OCI-LY1 (cell line): ENCODE data around the gene IFNAR2.
"Not testable (repeated sequence)": the region's sequence is repeated elsewhere in the genome, so short reads cannot be mapped to it uniquely, and the experiment has no call there.

Source experiments
- H2AFZ ChIP-seq: fragments of 200-600 bp; sonication (generic), shearing (Covaris generic); 2 replicates; pipeline ENCODE4 v1.6.0; 2014; ENCODE audit warnings: antibody characterized with exemption, mild to moderate bottlenecking, low read length
- H3F3A ChIP-seq: fragments of 200-600 bp; sonication (generic), shearing (Covaris generic); 2 replicates; pipeline ENCODE4 v1.6.0; 2014; ENCODE audit warnings: mild to moderate bottlenecking, antibody characterized with exemption, low read length, moderate library complexity; ENCODE audit not compliant: insufficient read depth
- H3K27ac ChIP-seq: fragments of 200-600 bp; sonication (generic); 2 replicates; pipeline ENCODE4 v1.5.1; 2014; ENCODE audit warnings: low read length, mixed run types, mild to moderate bottlenecking, low read depth; ENCODE audit not compliant: poor library complexity, severe bottlenecking
- H3K27me3 ChIP-seq: fragments of 200-600 bp; sonication (generic); 2 replicates; pipeline ENCODE4 v1.6.0; 2014; ENCODE audit warnings: antibody characterized with exemption, mild to moderate bottlenecking, low read length, moderate library complexity; ENCODE audit not compliant: insufficient read depth
- H3K36me3 ChIP-seq: fragments of 200-600 bp; sonication (generic); 2 replicates; pipeline ENCODE4 v1.6.1; 2014; ENCODE audit warnings: mild to moderate bottlenecking, antibody characterized with exemption, low read length, moderate library complexity, mixed read lengths; ENCODE audit not compliant: insufficient read depth
- H3K4me1 ChIP-seq: fragments of 200-600 bp; sonication (generic); 2 replicates; pipeline ENCODE4 v1.5.1; 2014; ENCODE audit warnings: mild to moderate bottlenecking, low read length, moderate library complexity; ENCODE audit not compliant: insufficient read depth, severe bottlenecking
- H3K4me2 ChIP-seq: fragments of 200-600 bp; sonication (generic), shearing (Covaris generic); 2 replicates; pipeline ENCODE4 v1.6.1; 2014; ENCODE audit warnings: low read length
- H3K4me3 ChIP-seq: fragments of 200-600 bp; sonication (generic); 2 replicates; pipeline ENCODE4 v1.5.1; 2014; ENCODE audit warnings: low read length, low read depth, mild to moderate bottlenecking, mixed read lengths; ENCODE audit not compliant: poor library complexity, severe bottlenecking
- H3K79me2 ChIP-seq: fragments of 200-600 bp; shearing (Covaris generic); 2 replicates; pipeline ENCODE4 v1.6.1; 2016; ENCODE audit warnings: mixed run types, low read length, mixed read lengths; ENCODE audit not compliant: insufficient read depth
- H3K9ac ChIP-seq: fragments of 200-600 bp; sonication (generic), shearing (Covaris generic); 2 replicates; pipeline ENCODE4 v1.6.1; 2014; ENCODE audit warnings: mild to moderate bottlenecking, low read length, mixed read lengths
- H3K9me2 ChIP-seq: fragments of 200-600 bp; sonication (generic), shearing (Covaris generic); 2 replicates; pipeline ENCODE4 v1.6.1; 2014; ENCODE audit warnings: low read depth, mild to moderate bottlenecking, low read length, mixed read lengths
- H3K9me3 ChIP-seq: fragments of 200-600 bp; shearing (Covaris generic); 2 replicates; pipeline ENCODE4 v1.6.1; 2014; ENCODE audit warnings: low read length, mixed read lengths
- H4K20me1 ChIP-seq: fragments of 200-600 bp; sonication (generic), shearing (Covaris generic); 2 replicates; pipeline ENCODE4 v1.6.0; 2016; ENCODE audit warnings: mild to moderate bottlenecking, low read length; ENCODE audit not compliant: insufficient read depth
- EZH2 ChIP-seq: fragments of 200-600 bp; sonication (generic), shearing (Covaris generic); IDR thresholded peaks from 2 replicates; pipeline ENCODE4 v1.8.0; 2017; ENCODE audit warnings: borderline replicate concordance, mixed run types, mild to moderate bottlenecking, antibody characterized with exemption, low read length, moderate library complexity, mixed read lengths
- TF ChIP-seq, protein P1 (sequence below): fragments of 200-600 bp; sonication (generic), shearing (Covaris generic); IDR thresholded peaks from 2 replicates; pipeline ENCODE4 v1.5.1; 2017; ENCODE audit warnings: mild to moderate bottlenecking, antibody characterized with exemption, low read length, moderate library complexity, mixed read lengths

The IFNAR2 gene

DNA sequence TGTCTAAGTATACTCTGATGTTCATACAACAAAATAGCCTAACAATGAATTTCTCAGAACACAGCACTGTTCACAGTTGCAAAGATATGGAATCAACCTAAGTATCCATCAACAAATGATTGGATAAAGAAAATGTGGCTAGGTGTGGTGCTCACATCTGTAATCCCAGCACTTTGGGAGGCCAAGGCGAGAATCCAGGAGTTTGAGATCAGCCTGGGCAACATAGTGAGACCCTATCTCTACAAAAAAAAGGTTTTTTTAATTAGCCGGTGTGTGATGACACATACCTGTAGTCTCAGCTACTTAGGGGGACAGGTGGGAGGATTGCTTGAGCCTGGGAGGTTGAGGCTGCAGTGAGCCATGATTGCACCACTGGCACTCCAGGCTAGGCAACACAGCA lies 10.7 kb downstream of the IFNAR2 start:
- Histone ChIP-seq H3K36me3 (peaks cover 80% of the 10 kb centered on the region), H3K9me3 (0 out of 2 replicates have a peak, but pooled peaks cover 2% of the 10 kb centered on the region), H3K9me2 (no peaks in the 10 kb centered on the region), H3K27me3 (no peaks in the 10 kb centered on the region), H2AFZ (no peak overlapping the region), H3F3A (no peaks in the 10 kb centered on the region), H3K79me2 (peaks cover 44% of the 10 kb centered on the region), H3K4me1 (peaks cover 45% of the 10 kb centered on the region), H3K9ac (no peak overlapping the region), H3K4me3 (no peak overlapping the region), H4K20me1 (no peaks in the 10 kb centered on the region), H3K4me2 (no peak overlapping the region), H3K27ac (no peak overlapping the region)
- no peak for TF ChIP-seq EZH2
- TF ChIP-seq, protein P1, sequence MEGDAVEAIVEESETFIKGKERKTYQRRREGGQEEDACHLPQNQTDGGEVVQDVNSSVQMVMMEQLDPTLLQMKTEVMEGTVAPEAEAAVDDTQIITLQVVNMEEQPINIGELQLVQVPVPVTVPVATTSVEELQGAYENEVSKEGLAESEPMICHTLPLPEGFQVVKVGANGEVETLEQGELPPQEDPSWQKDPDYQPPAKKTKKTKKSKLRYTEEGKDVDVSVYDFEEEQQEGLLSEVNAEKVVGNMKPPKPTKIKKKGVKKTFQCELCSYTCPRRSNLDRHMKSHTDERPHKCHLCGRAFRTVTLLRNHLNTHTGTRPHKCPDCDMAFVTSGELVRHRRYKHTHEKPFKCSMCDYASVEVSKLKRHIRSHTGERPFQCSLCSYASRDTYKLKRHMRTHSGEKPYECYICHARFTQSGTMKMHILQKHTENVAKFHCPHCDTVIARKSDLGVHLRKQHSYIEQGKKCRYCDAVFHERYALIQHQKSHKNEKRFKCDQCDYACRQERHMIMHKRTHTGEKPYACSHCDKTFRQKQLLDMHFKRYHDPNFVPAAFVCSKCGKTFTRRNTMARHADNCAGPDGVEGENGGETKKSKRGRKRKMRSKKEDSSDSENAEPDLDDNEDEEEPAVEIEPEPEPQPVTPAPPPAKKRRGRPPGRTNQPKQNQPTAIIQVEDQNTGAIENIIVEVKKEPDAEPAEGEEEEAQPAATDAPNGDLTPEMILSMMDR, result no peak

DNA sequence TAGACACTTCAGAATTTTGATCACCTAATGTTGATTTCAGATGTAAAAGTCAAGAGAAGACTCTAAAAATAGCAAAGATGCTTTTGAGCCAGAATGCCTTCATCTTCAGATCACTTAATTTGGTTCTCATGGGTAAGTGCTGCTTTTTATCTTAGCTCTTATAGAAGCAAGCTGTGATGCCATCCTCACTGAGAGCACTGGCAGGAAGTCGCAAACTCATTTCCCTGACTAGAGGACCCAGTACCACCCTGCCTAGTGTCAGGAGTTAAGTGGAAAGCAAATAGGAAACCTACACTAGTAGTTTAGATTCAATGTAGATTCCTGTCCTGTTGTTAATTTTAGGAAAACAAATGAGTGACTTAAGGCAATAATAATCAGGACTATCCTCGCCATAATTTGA lies 12.1 kb downstream of the IFNAR2 start:
- H3K9me2 ChIP-seq, result no peaks in the 10 kb centered on the region
- H3K9me3 ChIP-seq, result 0 out of 2 replicates have a peak, but pooled peaks cover 2% of the 10 kb centered on the region
- H2AFZ ChIP-seq, result no peak overlapping the region
- no peak overlapping the region for H3K4me2 ChIP-seq
- no peaks in the 10 kb centered on the region for H3K27me3 ChIP-seq
- no peak overlapping the region for H3K4me3 ChIP-seq
- TF ChIP-seq, protein P1, result no peak
- TF ChIP-seq EZH2, result no peak
- no peak overlapping the region for H3K27ac ChIP-seq
- H4K20me1 ChIP-seq, result no peaks in the 10 kb centered on the region
- H3K9ac ChIP-seq, result no peak overlapping the region
- peaks cover 82% of the 10 kb centered on the region for H3K36me3 ChIP-seq
- peaks cover 32% of the 10 kb centered on the region for H3K79me2 ChIP-seq
- no peaks in the 10 kb centered on the region for H3F3A ChIP-seq
- H3K4me1 ChIP-seq, result peaks cover 35% of the 10 kb centered on the region

DNA sequence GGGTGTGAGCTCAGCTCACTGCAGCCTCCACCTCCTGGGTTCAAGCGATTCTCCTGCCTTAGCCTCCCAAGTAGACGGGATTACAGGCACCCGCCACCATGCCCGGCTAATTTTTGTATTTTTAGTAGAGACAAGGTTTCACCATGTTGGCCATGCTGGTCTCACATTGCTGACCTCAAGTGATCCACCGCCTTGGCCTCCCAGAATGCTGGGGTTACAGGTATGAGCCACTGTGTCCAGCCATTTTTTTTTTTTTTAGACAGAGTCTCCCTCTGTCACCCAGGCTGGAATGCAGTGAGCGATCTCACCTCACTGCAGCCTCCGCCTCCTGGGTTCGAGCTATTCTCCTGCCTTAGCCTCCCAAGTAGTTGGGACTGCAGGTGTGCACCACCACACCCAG lies 13.1 kb downstream of the IFNAR2 start:
- not testable (repeated sequence) for H2AFZ ChIP-seq, H3K9ac ChIP-seq, H3K9me3 ChIP-seq, H3K9me2 ChIP-seq, H3K27me3 ChIP-seq, H4K20me1 ChIP-seq, H3K27ac ChIP-seq, H3K4me3 ChIP-seq, H3K4me2 ChIP-seq, H3F3A ChIP-seq
- Histone ChIP-seq H3K79me2 (peaks cover 27% of the 10 kb centered on the region), H3K4me1 (peaks cover 25% of the 10 kb centered on the region), H3K36me3 (peaks cover 84% of the 10 kb centered on the region)

DNA sequence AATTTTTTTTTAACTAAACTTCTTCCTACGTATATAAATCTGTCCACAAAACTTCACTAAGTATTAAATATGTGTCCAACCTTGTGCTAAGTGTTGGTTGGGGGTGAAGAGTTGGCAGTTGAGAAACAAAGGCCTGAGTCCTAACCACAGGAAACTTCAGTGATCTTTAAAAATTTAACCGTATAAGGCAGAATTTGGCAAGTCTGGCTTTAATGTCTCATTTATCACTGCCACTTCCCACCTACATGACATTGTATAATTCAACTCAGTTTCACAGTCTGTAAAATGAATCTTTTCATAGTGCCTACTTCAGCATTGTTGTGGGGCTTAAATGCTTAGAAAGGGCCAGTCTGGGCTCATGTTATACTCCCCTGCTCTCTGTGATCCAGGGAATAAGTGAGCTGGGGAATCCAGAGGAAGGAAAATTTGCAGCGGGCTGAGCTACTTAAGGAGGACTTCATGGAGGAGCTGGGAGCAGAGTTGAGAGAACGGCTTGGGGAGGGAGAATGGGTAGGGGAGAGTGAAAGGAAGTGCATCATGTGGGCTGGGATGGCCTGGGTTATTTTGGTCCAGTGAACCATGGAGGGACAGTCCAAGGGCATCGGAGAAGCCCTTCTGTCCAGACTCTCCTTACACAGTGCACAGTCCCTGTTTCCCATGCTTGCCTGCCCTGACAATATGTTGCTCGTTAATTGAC lies 14.5 kb downstream of the IFNAR2 start:
- Histone ChIP-seq H3K27me3 (no peaks in the 10 kb centered on the region), H3K9ac (no peak overlapping the region), H3K9me2 (no peaks in the 10 kb centered on the region), H3K4me3 (no peak overlapping the region), H3K9me3 (no peaks in the 10 kb centered on the region), H3F3A (no peaks in the 10 kb centered on the region), H3K4me1 (peaks cover 11% of the 10 kb centered on the region), H3K4me2 (no peak overlapping the region), H3K27ac (no peak overlapping the region), H2AFZ (no peak overlapping the region), H4K20me1 (no peaks in the 10 kb centered on the region), H3K79me2 (peaks cover 19% of the 10 kb centered on the region), H3K36me3 (peaks cover 91% of the 10 kb centered on the region)
- TF ChIP-seq EZH2, result no peak
